GM23248 (cell line): ENCODE results near the gene ARFGAP3. TPM values are rescaled to one million over a fixed set of nuclear protein-coding genes. Genes with fewer than 3 reads are reported as not detected.
A peak's percentile ranks its signal among the peaks of the same experiment; 100 is the strongest.

Source experiments
- DNase-seq: peaks from one replicate; pipeline ENCODE4 v3.0.0-alpha.2; 2015
- H2AFZ ChIP-seq: fragments of 200-600 bp; sonication (generic); 2 replicates; pipeline ENCODE4 v1.6.1; 2016; ENCODE audit warnings: antibody characterized with exemption
- H3F3A ChIP-seq: fragments of 200-600 bp; sonication (generic); 2 replicates; pipeline ENCODE4 v1.6.1; 2016; ENCODE audit warnings: mild to moderate bottlenecking, antibody characterized with exemption, mixed run types; ENCODE audit not compliant: insufficient read depth
- H3K27ac ChIP-seq: fragments of 200-600 bp; sonication (generic); 2 replicates; pipeline ENCODE4 v1.5.1; 2016; ENCODE audit warnings: mild to moderate bottlenecking
- H3K27me3 ChIP-seq: fragments of 200-600 bp; sonication (generic); replicated peaks from 2 replicates; pipeline ENCODE4 v1.6.1; 2016; ENCODE audit warnings: mild to moderate bottlenecking; ENCODE audit not compliant: insufficient read depth
- H3K36me3 ChIP-seq: fragments of 200-600 bp; sonication (generic); 2 replicates; pipeline ENCODE4 v1.6.1; 2016; ENCODE audit warnings: low read depth, mild to moderate bottlenecking
- H3K4me1 ChIP-seq: fragments of 200-600 bp; sonication (generic); 2 replicates; pipeline ENCODE4 v1.6.1; 2016; ENCODE audit warnings: mild to moderate bottlenecking; ENCODE audit not compliant: insufficient read depth
- H3K4me2 ChIP-seq: fragments of 200-600 bp; sonication (generic); one replicate; pipeline ENCODE4 v1.6.1; 2016; ENCODE audit warnings: mild to moderate bottlenecking; ENCODE audit not compliant: unreplicated experiment
- H3K4me3 ChIP-seq: fragments of 200-600 bp; sonication (generic); 2 replicates; pipeline ENCODE4 v1.5.1; 2016; ENCODE audit warnings: mild to moderate bottlenecking
- H3K79me2 ChIP-seq: fragments of 200-600 bp; sonication (generic); 2 replicates; pipeline ENCODE4 v1.6.1; 2016; ENCODE audit warnings: mild to moderate bottlenecking; ENCODE audit not compliant: insufficient read depth
- H3K9ac ChIP-seq: fragments of 200-600 bp; sonication (generic); 2 replicates; pipeline ENCODE4 v1.6.1; 2016; ENCODE audit warnings: mild to moderate bottlenecking
- H3K9me2 ChIP-seq: fragments of 200-600 bp; sonication (generic); 2 replicates; pipeline ENCODE4 v1.6.1; 2016; ENCODE audit warnings: mixed run types, mild to moderate bottlenecking, moderate library complexity; ENCODE audit not compliant: insufficient read depth
- H3K9me3 ChIP-seq: fragments of 200-600 bp; sonication (generic); one replicate; pipeline ENCODE4 v1.6.1; 2017; ENCODE audit warnings: low read depth
- H4K20me1 ChIP-seq: fragments of 200-600 bp; sonication (generic); 2 replicates; pipeline ENCODE4 v1.6.0; 2016; ENCODE audit not compliant: insufficient read depth
- EZH2 ChIP-seq: fragments of 200-600 bp; sonication (generic); IDR thresholded peaks from 2 replicates; pipeline ENCODE4 v1.6.1; 2018; ENCODE audit warnings: antibody characterized with exemption, mild to moderate bottlenecking; ENCODE audit not compliant: insufficient read depth, poor library complexity, severe bottlenecking
- EZH2phosphoT487 ChIP-seq: fragments of 200-600 bp; sonication (generic); IDR thresholded peaks from 2 replicates; pipeline ENCODE4 v1.6.1; 2018; ENCODE audit warnings: antibody characterized with exemption, moderate library complexity, mild to moderate bottlenecking, low read depth; ENCODE audit not compliant: insufficient read depth
- WGBS, 2 experiments: methylation state at CpG; one replicate each; pipeline ENCODE4 v1.1.6; 2015 to 2017; ENCODE audit warnings: low lambda C conversion rate in 2 of 2, low coverage in 1 of 2; ENCODE audit errors: missing lambda C conversion rate in 2 of 2; 5-methylcytosine and 5-hydroxymethylcytosine counted together
- in situ Hi-C: fragments of 300-500 bp; cut with MboI; formaldehyde crosslinking; loops from 2 replicates; pipeline ENCODE4 v1.15.0; 2020
- polyA plus RNA-seq: library from polyadenylated mRNA; unstranded; fragments of >200 nt; fragmentation: Nextera tagmentation; extraction: Ambion mirVana; gene quantifications from 2 replicates; pipeline ENCODE4 v1.2.1, GENCODE V29; 2016
- total RNA-seq: library from RNA; depleted of rRNA; stranded (reverse); fragments of >200 nt; shearing (Covaris generic); gene quantifications from 2 replicates; pipeline ENCODE4 v1.2.3, GENCODE V29; 2014

ARFGAP3 gene
- total and polyA plus RNA-seq, 2 experiments from 2014 or later: 81.5 to 96.8 TPM

- Histone ChIP-seq H3K9me3 (no peaks in the 10 kb centered on the region), H3K79me2 (peaks cover 88% of the 10 kb centered on the region), H3F3A (peaks cover 59% of the 10 kb centered on the region), H3K36me3 (peaks cover 36% of the 10 kb centered on the region; the same call in 1 of the 2 replicates), H3K27me3 (no peaks in the 10 kb centered on the region), H4K20me1 (no peaks in the 10 kb centered on the region), H3K4me2 (no peak overlapping the region), H3K9me2 (no peaks in the 10 kb centered on the region), H3K27ac (0 out of 2 replicates have a peak overlapping the region, but pooled peaks have one; percentile 60), H3K4me3 (no peak overlapping the region), H3K9ac (no peak overlapping the region), H3K4me1 (peaks cover 41% of the 10 kb centered on the region), H2AFZ (no peak overlapping the region)
- WGBS, 2 experiments: 94 to 96% methylated on average over 13 to 14 of the region's 14 CpGs
- in situ Hi-C loops: no loop called here
- peak; percentile 40 for DNase-seq
- TF ChIP-seq EZH2 (no peak), EZH2phosphoT487 (no peak)
Measured at GRCh38 chr22:42842658-42843370, 14.3 kb downstream of the ARFGAP3 start.

GRCh38 chr22:42841444-42841843, 15.6 kb downstream of the ARFGAP3 start:
- TF ChIP-seq EZH2phosphoT487 (no peak), EZH2 (no peak)
- DNase-seq: peak; percentile 74
- Histone ChIP-seq H3K27ac (peak overlapping the region; percentile 46), H3K27me3 (no peaks in the 10 kb centered on the region), H3K9me3 (no peaks in the 10 kb centered on the region), H3K9me2 (no peaks in the 10 kb centered on the region), H3K4me3 (peak overlapping the region; percentile 27; the same call in 1 of the 2 replicates), H2AFZ (no peak overlapping the region), H3K4me2 (peak overlapping the region; percentile 54), H3K36me3 (peaks cover 43% of the 10 kb centered on the region; the same call in 1 of the 2 replicates), H3K79me2 (peaks cover 86% of the 10 kb centered on the region), H3K4me1 (peaks cover 41% of the 10 kb centered on the region), H4K20me1 (no peaks in the 10 kb centered on the region), H3K9ac (no peak overlapping the region; the same call in 1 of the 2 replicates), H3F3A (peaks cover 54% of the 10 kb centered on the region)
- 21 to 23% methylated on average over 3 of the region's 3 CpGs for WGBS, 2 experiments
- in situ Hi-C loops: no loop called here

GRCh38 chr22:42837556-42837955, 19.5 kb downstream of the ARFGAP3 start:
- H2AFZ ChIP-seq: no peak overlapping the region
- no peak overlapping the region for H3K27ac ChIP-seq
- DNase-seq: no peak
- peaks cover 55% of the 10 kb centered on the region for H3K36me3 ChIP-seq
- no peak overlapping the region for H3K9ac ChIP-seq
- in situ Hi-C loops: no loop called here
- 91 to 92% methylated on average over 4 of the region's 4 CpGs for WGBS, 2 experiments
- H3K79me2 ChIP-seq: peaks cover 86% of the 10 kb centered on the region
- TF ChIP-seq EZH2: no peak
- no peak for TF ChIP-seq EZH2phosphoT487
- peaks cover 17% of the 10 kb centered on the region for H3K4me1 ChIP-seq
- H3K4me3 ChIP-seq: no peak overlapping the region
- H3K9me2 ChIP-seq: no peaks in the 10 kb centered on the region
- H3F3A ChIP-seq: peaks cover 26% of the 10 kb centered on the region
- H3K9me3 ChIP-seq: no peaks in the 10 kb centered on the region
- H3K27me3 ChIP-seq: no peaks in the 10 kb centered on the region
- no peaks in the 10 kb centered on the region for H4K20me1 ChIP-seq
- H3K4me2 ChIP-seq: no peak overlapping the region

- Histone ChIP-seq H3K4me1 (peaks cover 4% of the 10 kb centered on the region), H2AFZ (no peak overlapping the region), H3K36me3 (peaks cover 68% of the 10 kb centered on the region), H3K9me3 (no peaks in the 10 kb centered on the region), H3K9ac (no peak overlapping the region), H3K27me3 (no peaks in the 10 kb centered on the region), H3F3A (peaks cover 12% of the 10 kb centered on the region), H3K9me2 (no peaks in the 10 kb centered on the region), H3K79me2 (peaks cover 90% of the 10 kb centered on the region), H3K4me3 (no peak overlapping the region), H3K4me2 (no peak overlapping the region), H4K20me1 (no peaks in the 10 kb centered on the region), H3K27ac (no peak overlapping the region)
- TF ChIP-seq EZH2phosphoT487: no peak
- no peak for TF ChIP-seq EZH2
- DNase-seq: no peak
- in situ Hi-C loops: no loop called here
- WGBS, 2 experiments: 95 to 96% methylated on average over 5 of the region's 5 CpGs
Measured at GRCh38 chr22:42836026-42836425, 21.0 kb downstream of the ARFGAP3 start.
